ENCODE data around the gene GRK1. TPM values are rescaled to one million over a fixed set of nuclear protein-coding genes. Genes with fewer than 3 reads are reported as not detected.

GRK1 gene
- total RNA-seq, 4 donors from 2014 or later: 0.88 to 1.7 TPM; not detected in 2

- Histone ChIP-seq H3K36me3 (no peaks in the 10 kb centered on the region), H3K4me3 (no peak overlapping the region), H3K27ac (no peak overlapping the region), H3K4me1 (no peaks in the 10 kb centered on the region), H3K9me3 (no peaks in the 10 kb centered on the region), H3K27me3 (no peaks in the 10 kb centered on the region)
- TF ChIP-seq POLR2A (IDR thresholded peaks at IDR 0.05) (no peak), CTCF (IDR thresholded peaks at IDR 0.05) (no peak)
- DNase-seq: peak in 1 of 3 donors; percentile 38
These were observed 5.1 kb downstream of the GRK1 start for GRCh38 chr13:113672002-113672651.

GRCh38 chr13:113722921-113723320, 55.9 kb downstream of the GRK1 start:
- DNase-seq: peak in 1 of 3 donors; percentile 33
- Histone ChIP-seq H3K27me3 (no peaks in the 10 kb centered on the region), H3K4me3 (no peak overlapping the region), H3K4me1 (peaks cover 0 to 7% (median 2%) of the 10 kb centered on the region in 4 donors), H3K36me3 (no peaks in the 10 kb centered on the region), H3K9me3 (peaks cover 0 to 3% (median 0%) of the 10 kb centered on the region in 4 donors), H3K27ac (no peak overlapping the region)
- no peak for TF ChIP-seq CTCF (IDR thresholded peaks at IDR 0.05)
- no peak for TF ChIP-seq POLR2A (IDR thresholded peaks at IDR 0.05)

- no peak for DNase-seq
- no peak for TF ChIP-seq POLR2A (IDR thresholded peaks at IDR 0.05)
- TF ChIP-seq CTCF (IDR thresholded peaks at IDR 0.05): no peak
- H3K9me3 ChIP-seq: peaks cover 0 to 3% (median 0%) of the 10 kb centered on the region in 4 donors
- H3K27ac ChIP-seq: no peak overlapping the region
- no peak overlapping the region for H3K4me3 ChIP-seq
- peaks cover 0 to 7% (median 2%) of the 10 kb centered on the region in 4 donors for H3K4me1 ChIP-seq
- H3K27me3 ChIP-seq: no peaks in the 10 kb centered on the region
- no peaks in the 10 kb centered on the region for H3K36me3 ChIP-seq
These were observed 56.5 kb downstream of the GRK1 start for GRCh38 chr13:113723410-113724015.

GRCh38 chr13:113724016-113724758, 57.2 kb downstream of the GRK1 start:
- peak overlapping the region in 3 of 4 donors; percentile 49 to 73 (median 49) for H3K27ac ChIP-seq
- peak overlapping the region in 2 of 4 donors; percentile 43 to 51 for H3K4me3 ChIP-seq

More at GRCh38 chr13:113724016-113724758, 57.2 kb downstream of the GRK1 start:
- Histone ChIP-seq H3K27me3 (no peaks in the 10 kb centered on the region), H3K36me3 (no peaks in the 10 kb centered on the region), H3K9me3 (peaks cover 0 to 3% (median 0%) of the 10 kb centered on the region in 4 donors), H3K4me1 (peaks cover 0 to 7% (median 2%) of the 10 kb centered on the region in 4 donors)
- DNase-seq: no peak
- TF ChIP-seq CTCF (IDR thresholded peaks at IDR 0.05) (no peak), POLR2A (IDR thresholded peaks at IDR 0.05) (no peak)

All from Peyer's patch (tissue), 4 donors.